Endodermal cell (in vitro differentiated cells): ENCODE results near the gene DOK3. TPM values are rescaled to one million over a fixed set of nuclear protein-coding genes. Genes with fewer than 3 reads are reported as not detected.
"Not testable (repeated sequence)": the region's sequence is repeated elsewhere in the genome, so short reads cannot be mapped to it uniquely, and the experiment has no call there.

Experiments
- DNase-seq: peaks from one replicate; pipeline ENCODE4 v3.0.0-alpha.2; 2017
- H3K27ac ChIP-seq: 2 replicates; pipeline ENCODE4 v1.5.1; 2013; ENCODE audit warnings: mild to moderate bottlenecking, low read depth, low read length, moderate library complexity
- H3K27me3 ChIP-seq: 2 replicates; pipeline ENCODE4 v1.6.1; 2013; ENCODE audit warnings: mild to moderate bottlenecking, low read length, moderate library complexity; ENCODE audit not compliant: insufficient read depth, control insufficient read depth, poor library complexity, severe bottlenecking
- H3K36me3 ChIP-seq: 2 replicates; pipeline ENCODE4 v1.7.0; 2013; ENCODE audit warnings: mild to moderate bottlenecking, low read length, moderate library complexity; ENCODE audit not compliant: control insufficient read depth, insufficient read depth
- H3K4me1 ChIP-seq: one replicate; pipeline ENCODE4 v1.7.0; 2013; ENCODE audit warnings: low read length; ENCODE audit not compliant: control insufficient read depth, insufficient read depth
- H3K4me3 ChIP-seq: 2 replicates; pipeline ENCODE4 v1.5.1; 2013; ENCODE audit warnings: mild to moderate bottlenecking, low read length, moderate library complexity
- H3K9ac ChIP-seq: 2 replicates; pipeline ENCODE4 v1.6.1; 2013; ENCODE audit warnings: mild to moderate bottlenecking, low read length, moderate library complexity; ENCODE audit not compliant: poor library complexity, severe bottlenecking; ENCODE audit errors: extremely low read depth
- H3K9me3 ChIP-seq: 2 replicates; pipeline ENCODE4 v1.6.1; 2013; ENCODE audit warnings: mild to moderate bottlenecking, low read length, moderate library complexity; ENCODE audit not compliant: control insufficient read depth
- H3K27ac Mint-ChIP-seq: 2 replicates; pipeline ENCODE4 v1.8.0; 2020; ENCODE audit warnings: mixed read lengths
- H3K27me3 Mint-ChIP-seq: 2 replicates; pipeline ENCODE4 v1.8.0; 2021; ENCODE audit warnings: mild to moderate bottlenecking, mixed read lengths; ENCODE audit not compliant: insufficient read depth
- H3K36me3 Mint-ChIP-seq: 2 replicates; pipeline ENCODE4 v1.8.0; 2020; ENCODE audit warnings: low read depth, mixed read lengths
- H3K4me1 Mint-ChIP-seq: 2 replicates; pipeline ENCODE4 v1.8.0; 2020; ENCODE audit warnings: mixed read lengths
- H3K4me3 Mint-ChIP-seq: 2 replicates; pipeline ENCODE4 v1.8.0; 2020; ENCODE audit warnings: mild to moderate bottlenecking, moderate library complexity, mixed read lengths
- H3K9me3 Mint-ChIP-seq: 2 replicates; pipeline ENCODE4 v1.8.0; 2020; ENCODE audit warnings: mild to moderate bottlenecking, mixed read lengths
- CTCF ChIP-seq: fragments of 200-600 bp; sonication (generic); conservative IDR thresholded peaks from 2 replicates; pipeline ENCODE4 v1.5.0; 2021; ENCODE audit warnings: antibody characterized with exemption, mild to moderate bottlenecking
- WGBS, 2 experiments: methylation state at CpG; one replicate each; pipeline versions ENCODE4 v1.1.5 to v1.1.7; 2013; ENCODE audit warnings: missing lambda C conversion rate in 2 of 2, mixed read lengths in 1 of 2; ENCODE audit not compliant: insufficient coverage in 1 of 2, insufficient read length in 1 of 2; 5-methylcytosine and 5-hydroxymethylcytosine counted together
- total RNA-seq, 2 donors: library from RNA; stranded (reverse); fragmentation: NEBNext Ultra II Directional in 1 of 2; extraction: Animal tissue kit (Norgen Biotek cat#: 25700) in 1 of 2; gene quantifications; 2 replicates in 1 of 2; 3 replicates in 1 of 2; pipeline ENCODE4 v1.2.1, GENCODE V29; 2021

DOK3 gene
- total RNA-seq, 2 donors from 2014 or later, result 2.1 to 7.7 TPM

- no peaks in the 10 kb centered on the region for H3K27me3 Mint-ChIP-seq
- Histone ChIP-seq H3K4me3 (no peak overlapping the region), H3K27ac (no peak overlapping the region), H3K4me1 (no peaks in the 10 kb centered on the region), H3K9ac (no peak overlapping the region), H3K9me3 (no peaks in the 10 kb centered on the region), H3K36me3 (peaks cover 92% of the 10 kb centered on the region), H3K27me3 (no peaks in the 10 kb centered on the region)
- WGBS, 2 experiments, result 94 to 100% methylated on average over 1 to 3 of the region's 3 CpGs
- H3K27ac Mint-ChIP-seq, result no peak overlapping the region
- H3K9me3 Mint-ChIP-seq, result no peaks in the 10 kb centered on the region
- TF ChIP-seq CTCF, result no peak
- peaks cover 2% of the 10 kb centered on the region for H3K4me1 Mint-ChIP-seq
- peaks cover 77% of the 10 kb centered on the region for H3K36me3 Mint-ChIP-seq
- no peak overlapping the region for H3K4me3 Mint-ChIP-seq
- DNase-seq, result no peak
These were observed 23.4 kb downstream of the DOK3 start for GRCh38 chr5:177486256-177486655.

GRCh38 chr5:177485753-177486152 is 23.9 kb downstream of the DOK3 start:
- peaks cover 87% of the 10 kb centered on the region for H3K36me3 ChIP-seq
- not testable (repeated sequence) for H3K4me3 ChIP-seq, H3K27me3 Mint-ChIP-seq, H3K4me1 Mint-ChIP-seq, H3K4me1 ChIP-seq, H3K27ac ChIP-seq, H3K27me3 ChIP-seq, H3K4me3 Mint-ChIP-seq, H3K27ac Mint-ChIP-seq, H3K9me3 Mint-ChIP-seq, DNase-seq, H3K9ac ChIP-seq, H3K9me3 ChIP-seq
- 94 to 100% methylated on average over 3 of the region's 3 CpGs for WGBS, 2 experiments
- H3K36me3 Mint-ChIP-seq, result peaks cover 74% of the 10 kb centered on the region

- H3K27me3 Mint-ChIP-seq, result no peaks in the 10 kb centered on the region
- peaks cover 70% of the 10 kb centered on the region for H3K36me3 Mint-ChIP-seq
- no peaks in the 10 kb centered on the region for H3K4me1 ChIP-seq
- no peak overlapping the region for H3K4me3 Mint-ChIP-seq
- H3K36me3 ChIP-seq, result peaks cover 80% of the 10 kb centered on the region
- no peak overlapping the region for H3K4me3 ChIP-seq
- WGBS, 2 experiments, result 82 to 83% methylated on average over 11 to 13 of the region's 13 CpGs
- no peaks in the 10 kb centered on the region for H3K27me3 ChIP-seq
- H3K9me3 ChIP-seq, result no peaks in the 10 kb centered on the region
- no peak overlapping the region for H3K9ac ChIP-seq
- H3K9me3 Mint-ChIP-seq, result no peaks in the 10 kb centered on the region
- H3K4me1 Mint-ChIP-seq, result no peaks in the 10 kb centered on the region
- H3K27ac Mint-ChIP-seq, result peak overlapping the region; percentile 15
- DNase-seq, result peak; percentile 68
- peak overlapping the region; percentile 60 for H3K27ac ChIP-seq
- no peak for TF ChIP-seq CTCF
These were observed 24.6 kb downstream of the DOK3 start for GRCh38 chr5:177484902-177485549.
